PFSK-1 (cell line): ENCODE data around the gene OR2B3.

Experiments used
- FOXP2 ChIP-seq: optimal IDR thresholded peaks from 2 replicates; pipeline ENCODE3; 2011; ENCODE audit warnings: borderline replicate concordance, control low read depth, inconsistent platforms; ENCODE audit not compliant: insufficient read depth; ENCODE audit errors: extremely low read length, extremely low read depth
- POLR2AphosphoS5 ChIP-seq: IDR thresholded peaks from 2 replicates; pipeline ENCODE4 v1.6.1; 2012; ENCODE audit warnings: low read depth, mild to moderate bottlenecking, control low read depth, low read length, moderate library complexity
- SIN3A ChIP-seq: IDR thresholded peaks from 2 replicates; pipeline ENCODE4 v1.6.1; 2012; ENCODE audit warnings: mild to moderate bottlenecking, low read length, moderate library complexity, borderline replicate concordance; ENCODE audit not compliant: insufficient read depth
- TAF1 ChIP-seq: IDR thresholded peaks from 2 replicates; pipeline ENCODE4 v1.6.1; 2012; ENCODE audit warnings: low read length, control low read depth, borderline replicate concordance; ENCODE audit not compliant: insufficient read depth
- TF ChIP-seq, protein P1 (sequence below), 2 experiments: IDR thresholded peaks; 2 replicates each; pipeline versions ENCODE4 v1.6.1 to v1.8.0; 2011 to 2012; ENCODE audit warnings: low read depth in 2 of 2, low read length in 2 of 2, control low read depth in 1 of 2, inconsistent platforms in 1 of 2, mild to moderate bottlenecking in 1 of 2, moderate library complexity in 1 of 2; ENCODE audit not compliant: insufficient read depth in 1 of 2

Gene OR2B3

DNA sequence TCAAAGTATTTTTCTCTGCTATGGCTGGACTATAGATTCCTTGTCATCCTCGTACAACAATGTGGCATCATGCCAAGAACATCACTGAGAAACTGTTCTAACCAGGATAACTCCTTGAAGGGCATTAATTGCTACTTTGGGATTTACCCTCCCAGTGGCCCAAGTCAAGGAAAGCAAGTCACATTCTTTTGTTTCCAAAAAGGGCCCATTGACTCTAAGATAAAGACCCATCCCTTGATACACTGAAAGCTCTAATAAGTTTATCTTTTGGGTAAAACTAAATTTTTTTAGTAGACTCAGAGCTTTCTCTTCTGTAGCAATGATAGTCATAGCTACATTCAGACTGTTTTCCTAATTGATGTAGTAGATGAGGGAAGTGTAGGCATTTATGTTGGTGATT is 20.6 kb upstream of the OR2B3 start, which contains the start of gene OR2J3:
TSS of gene OR2J3 (plus strand) at position 301 of the 400 bp plus-strand sequence. CDS start 3,833 bp downstream, outside the sequence.
- TF ChIP-seq POLR2AphosphoS5 = no peak

DNA sequence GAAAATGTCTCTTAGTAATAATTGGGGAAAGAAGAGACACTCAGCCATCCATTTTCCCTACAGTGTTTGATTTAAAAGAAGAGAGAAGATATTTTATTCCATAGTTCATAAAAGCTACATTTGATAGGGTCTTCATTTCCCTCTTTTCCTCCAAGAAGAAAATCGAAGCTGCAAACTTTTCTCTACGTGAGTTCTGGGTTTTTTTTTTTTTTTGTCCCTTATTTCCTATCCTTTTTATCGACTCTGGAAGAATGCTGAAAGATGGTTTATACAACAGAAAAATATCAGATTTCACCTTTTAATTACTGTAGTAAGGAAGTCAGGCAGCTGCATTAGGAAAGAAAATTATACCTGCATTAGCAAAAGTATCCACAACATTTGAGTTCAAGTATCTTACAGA is 12.1 kb upstream of the OR2B3 start, which contains the start of gene OR2J1:
TSS of gene OR2J1 (plus strand) at position 301 of the 400 bp plus-strand sequence. CDS start 1,453 bp downstream, outside the sequence.
- TF ChIP-seq POLR2AphosphoS5 = no peak
- no peak for TF ChIP-seq SIN3A
- TF ChIP-seq, protein P1, sequence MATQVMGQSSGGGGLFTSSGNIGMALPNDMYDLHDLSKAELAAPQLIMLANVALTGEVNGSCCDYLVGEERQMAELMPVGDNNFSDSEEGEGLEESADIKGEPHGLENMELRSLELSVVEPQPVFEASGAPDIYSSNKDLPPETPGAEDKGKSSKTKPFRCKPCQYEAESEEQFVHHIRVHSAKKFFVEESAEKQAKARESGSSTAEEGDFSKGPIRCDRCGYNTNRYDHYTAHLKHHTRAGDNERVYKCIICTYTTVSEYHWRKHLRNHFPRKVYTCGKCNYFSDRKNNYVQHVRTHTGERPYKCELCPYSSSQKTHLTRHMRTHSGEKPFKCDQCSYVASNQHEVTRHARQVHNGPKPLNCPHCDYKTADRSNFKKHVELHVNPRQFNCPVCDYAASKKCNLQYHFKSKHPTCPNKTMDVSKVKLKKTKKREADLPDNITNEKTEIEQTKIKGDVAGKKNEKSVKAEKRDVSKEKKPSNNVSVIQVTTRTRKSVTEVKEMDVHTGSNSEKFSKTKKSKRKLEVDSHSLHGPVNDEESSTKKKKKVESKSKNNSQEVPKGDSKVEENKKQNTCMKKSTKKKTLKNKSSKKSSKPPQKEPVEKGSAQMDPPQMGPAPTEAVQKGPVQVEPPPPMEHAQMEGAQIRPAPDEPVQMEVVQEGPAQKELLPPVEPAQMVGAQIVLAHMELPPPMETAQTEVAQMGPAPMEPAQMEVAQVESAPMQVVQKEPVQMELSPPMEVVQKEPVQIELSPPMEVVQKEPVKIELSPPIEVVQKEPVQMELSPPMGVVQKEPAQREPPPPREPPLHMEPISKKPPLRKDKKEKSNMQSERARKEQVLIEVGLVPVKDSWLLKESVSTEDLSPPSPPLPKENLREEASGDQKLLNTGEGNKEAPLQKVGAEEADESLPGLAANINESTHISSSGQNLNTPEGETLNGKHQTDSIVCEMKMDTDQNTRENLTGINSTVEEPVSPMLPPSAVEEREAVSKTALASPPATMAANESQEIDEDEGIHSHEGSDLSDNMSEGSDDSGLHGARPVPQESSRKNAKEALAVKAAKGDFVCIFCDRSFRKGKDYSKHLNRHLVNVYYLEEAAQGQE (IDR thresholded peaks at IDR 0.05; ENCODE audit: insufficient read depth in 1 of 2, low read depth in 2 of 2, low read length in 2 of 2) = no peak
- no peak for TF ChIP-seq TAF1
- no peak for TF ChIP-seq FOXP2

DNA sequence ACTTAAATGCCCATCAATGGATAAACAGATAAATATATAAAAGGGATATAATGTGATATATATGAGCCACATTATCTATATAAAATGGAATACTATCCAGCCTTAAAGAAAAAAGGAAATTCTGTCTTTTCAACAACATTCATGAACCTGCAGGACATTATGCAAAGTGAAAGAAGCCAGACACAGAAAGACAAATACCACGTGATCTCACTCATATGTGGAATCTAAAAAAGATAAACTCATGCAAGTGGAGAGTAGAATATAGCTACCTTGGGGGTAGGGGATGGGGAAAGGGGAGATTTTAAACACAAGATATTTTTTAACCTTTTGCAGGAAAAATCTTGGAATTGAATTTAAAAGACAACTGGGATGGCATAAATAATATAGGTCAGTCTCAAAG is 10.7 kb upstream of the OR2B3 start:
- TF ChIP-seq SIN3A = no peak
- TF ChIP-seq, protein P1 (IDR thresholded peaks at IDR 0.05; ENCODE audit: insufficient read depth in 1 of 2, low read depth in 2 of 2, low read length in 2 of 2) = no peak
- no peak for TF ChIP-seq FOXP2
- TF ChIP-seq TAF1 = no peak
- no peak for TF ChIP-seq POLR2AphosphoS5

DNA sequence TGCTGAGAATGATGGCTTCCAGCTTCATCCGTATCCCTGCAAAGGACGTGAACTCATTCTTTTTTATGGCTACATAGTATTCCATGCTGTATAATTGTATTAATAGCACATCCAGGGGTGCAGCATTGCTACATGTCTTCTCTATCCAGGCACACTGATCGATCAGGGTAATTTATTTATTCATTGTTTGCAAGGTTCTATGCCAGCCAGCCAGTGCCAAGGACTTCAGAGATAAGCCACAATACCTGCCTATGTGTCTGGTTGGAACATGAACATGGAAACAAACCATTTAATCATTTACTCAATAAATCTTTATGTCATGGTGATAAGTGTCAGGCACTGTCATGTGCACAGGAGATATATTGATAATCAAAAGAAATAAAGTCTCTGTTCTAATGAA is 5.8 kb upstream of the OR2B3 start:
- TF ChIP-seq FOXP2 = no peak
- TF ChIP-seq TAF1 = no peak
- TF ChIP-seq, protein P1 (IDR thresholded peaks at IDR 0.05; ENCODE audit: insufficient read depth in 1 of 2, low read depth in 2 of 2, low read length in 2 of 2) = no peak
- TF ChIP-seq POLR2AphosphoS5 = no peak
- no peak for TF ChIP-seq SIN3A

DNA sequence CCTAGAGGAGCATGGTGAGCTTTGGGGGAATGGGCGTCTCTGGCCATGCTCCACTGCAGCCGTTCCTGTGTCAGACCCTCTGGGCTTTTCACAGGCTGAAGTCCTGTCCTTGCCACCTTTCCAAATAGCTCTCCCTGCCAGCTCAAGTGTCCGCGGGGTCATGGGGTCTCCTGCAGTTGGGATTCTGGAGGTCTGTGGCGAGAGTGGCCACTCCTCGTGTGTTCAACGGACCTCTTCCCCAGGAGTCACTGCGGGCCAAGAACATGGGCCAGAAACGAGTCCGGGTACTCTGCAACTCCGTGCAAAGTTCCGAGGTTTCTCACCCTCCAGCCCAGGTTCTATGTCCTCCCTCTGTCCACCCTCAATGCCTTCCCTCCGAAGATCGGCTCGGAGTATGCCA is 4.7 kb downstream of the OR2B3 start:
- TF ChIP-seq FOXP2 (no peak), SIN3A (no peak), TAF1 (no peak), POLR2AphosphoS5 (no peak)
- TF ChIP-seq, protein P1 (IDR thresholded peaks at IDR 0.05; ENCODE audit: insufficient read depth in 1 of 2, low read depth in 2 of 2, low read length in 2 of 2) = no peak
